ENCODE results near the gene OTX2.

- TF ChIP-seq CTCF (IDR thresholded peaks at IDR 0.05) (no peak), EP300 (IDR thresholded peaks at IDR 0.05) (no peak), POLR2A (IDR thresholded peaks at IDR 0.05; ENCODE audit: low read length) (no peak), RAD21 (conservative IDR thresholded peaks at IDR 0.05 in 1 of 2, IDR thresholded peaks at IDR 0.05 in 1 of 2) (no peak)
- TF ChIP-seq, protein P1, sequence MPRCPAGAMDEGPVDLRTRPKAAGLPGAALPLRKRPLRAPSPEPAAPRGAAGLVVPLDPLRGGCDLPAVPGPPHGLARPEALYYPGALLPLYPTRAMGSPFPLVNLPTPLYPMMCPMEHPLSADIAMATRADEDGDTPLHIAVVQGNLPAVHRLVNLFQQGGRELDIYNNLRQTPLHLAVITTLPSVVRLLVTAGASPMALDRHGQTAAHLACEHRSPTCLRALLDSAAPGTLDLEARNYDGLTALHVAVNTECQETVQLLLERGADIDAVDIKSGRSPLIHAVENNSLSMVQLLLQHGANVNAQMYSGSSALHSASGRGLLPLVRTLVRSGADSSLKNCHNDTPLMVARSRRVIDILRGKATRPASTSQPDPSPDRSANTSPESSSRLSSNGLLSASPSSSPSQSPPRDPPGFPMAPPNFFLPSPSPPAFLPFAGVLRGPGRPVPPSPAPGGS (IDR thresholded peaks at IDR 0.05), result no peak
Measured at GRCh38 chr14:56821177-56821576, 10.9 kb upstream of the OTX2 start.
